Skeletal muscle cell (primary cell): ENCODE measurements around the gene SHC3.

ENCODE experiments used
- DNase-seq: peaks from one replicate; pipeline ENCODE4 v3.0.0-alpha.2; 2010; ENCODE audit warnings: low read depth
- H3K4me3 ChIP-seq: 2 replicates; pipeline ENCODE4 v1.5.1; 2011; ENCODE audit warnings: low read depth, mild to moderate bottlenecking, control low read depth, low read length, moderate library complexity

Gene SHC3

GRCh38 chr9:89038382-89039103, 140.1 kb downstream of the SHC3 start:
- no peak overlapping the region for H3K4me3 ChIP-seq
- DNase-seq, result peak; percentile 85

DNA sequence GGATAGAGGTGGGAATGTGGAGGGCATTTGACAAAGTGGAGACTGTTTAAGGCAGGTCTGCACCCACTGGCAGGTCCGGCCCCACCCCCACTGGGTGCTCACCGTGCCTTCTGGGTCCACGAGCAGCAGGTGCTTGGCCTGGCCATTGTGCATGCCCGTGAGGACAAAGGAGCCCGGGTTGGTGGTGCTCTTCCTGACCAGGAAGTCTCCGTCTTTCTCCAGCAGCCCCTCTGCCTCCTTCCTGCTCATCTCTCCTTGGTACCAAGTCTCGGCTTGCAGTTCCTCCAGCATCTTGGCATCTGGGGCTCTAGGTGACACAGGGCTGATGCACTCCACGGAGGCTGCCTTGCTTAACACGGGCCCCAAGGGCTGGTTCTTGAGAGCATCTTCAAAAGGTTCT, 140.7 kb downstream of the SHC3 start:
- no peak overlapping the region for H3K4me3 ChIP-seq
- DNase-seq, result no peak

DNA sequence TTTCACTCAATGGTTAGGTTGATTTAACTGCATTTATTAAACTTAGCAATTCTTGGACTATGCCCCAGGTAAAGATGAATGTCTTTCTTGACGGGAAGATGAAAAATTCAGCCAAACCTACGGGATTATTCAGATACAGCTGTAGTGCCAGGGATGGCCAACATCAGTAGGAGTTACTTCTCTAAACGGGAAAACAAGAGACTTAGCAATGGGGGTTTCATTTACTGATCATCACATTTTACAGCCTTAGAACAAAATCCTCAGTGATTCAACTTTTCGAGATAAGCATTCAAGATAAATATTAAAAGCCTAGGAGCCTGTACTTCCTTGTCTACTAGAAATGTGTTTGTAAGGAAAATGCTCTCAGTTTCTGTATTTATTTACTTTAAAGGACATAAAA, 141.3 kb downstream of the SHC3 start:
- DNase-seq, result no peak
- H3K4me3 ChIP-seq, result no peak overlapping the region

- H3K4me3 ChIP-seq, result no peak overlapping the region
- DNase-seq, result no peak
These were observed 141.7 kb downstream of the SHC3 start for GRCh38 chr9:89036891-89037290.

GRCh38 chr9:89036383-89036782, 142.2 kb downstream of the SHC3 start:
- no peak for DNase-seq

DNA sequence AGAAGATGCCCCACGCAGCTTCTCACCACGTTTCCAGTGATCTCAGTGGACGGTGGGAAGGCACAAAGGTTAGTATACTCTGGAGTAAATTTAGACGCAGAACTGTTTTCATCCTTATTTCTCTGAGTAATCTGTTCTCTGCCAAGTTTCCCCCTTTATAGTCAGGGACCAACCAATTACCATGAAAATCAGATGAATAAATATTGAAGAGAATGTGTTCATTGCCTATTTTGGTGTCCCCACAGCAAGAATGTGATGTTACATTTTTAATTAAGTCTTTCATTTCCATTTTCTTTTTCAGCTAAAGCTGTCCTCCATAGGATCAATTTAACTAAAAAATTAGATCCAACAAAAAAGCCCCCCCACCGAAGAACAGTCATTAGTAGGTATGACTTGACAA, 146.0 kb downstream of the SHC3 start:
- H3K4me3 ChIP-seq, result no peak overlapping the region
- DNase-seq, result no peak

More at GRCh38 chr9:89036383-89036782, 142.2 kb downstream of the SHC3 start:
- H3K4me3 ChIP-seq, result no peak overlapping the region

DNA sequence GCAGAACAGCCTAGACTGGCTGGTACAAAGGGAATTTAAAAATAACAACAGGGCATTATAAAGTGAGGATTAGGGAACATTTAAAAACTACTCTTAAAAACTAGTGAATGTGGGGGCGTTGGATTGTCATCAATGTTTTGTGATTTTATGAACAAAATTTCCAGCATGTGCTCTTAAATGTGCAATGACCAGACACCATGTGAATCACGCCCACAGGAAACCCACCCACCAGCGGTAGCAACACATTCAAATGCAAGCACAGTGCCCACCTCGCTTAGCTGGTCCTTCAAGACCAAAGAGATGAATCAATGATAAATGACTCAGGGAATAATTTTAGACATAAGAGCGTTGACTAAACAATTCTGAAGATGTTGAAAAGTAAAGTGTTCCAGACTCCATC, 146.4 kb downstream of the SHC3 start:
- H3K4me3 ChIP-seq, result no peak overlapping the region
- DNase-seq, result no peak

GRCh38 chr9:89029788-89030187, 148.8 kb downstream of the SHC3 start:
- H3K4me3 ChIP-seq, result no peak overlapping the region
- DNase-seq, result no peak

DNA sequence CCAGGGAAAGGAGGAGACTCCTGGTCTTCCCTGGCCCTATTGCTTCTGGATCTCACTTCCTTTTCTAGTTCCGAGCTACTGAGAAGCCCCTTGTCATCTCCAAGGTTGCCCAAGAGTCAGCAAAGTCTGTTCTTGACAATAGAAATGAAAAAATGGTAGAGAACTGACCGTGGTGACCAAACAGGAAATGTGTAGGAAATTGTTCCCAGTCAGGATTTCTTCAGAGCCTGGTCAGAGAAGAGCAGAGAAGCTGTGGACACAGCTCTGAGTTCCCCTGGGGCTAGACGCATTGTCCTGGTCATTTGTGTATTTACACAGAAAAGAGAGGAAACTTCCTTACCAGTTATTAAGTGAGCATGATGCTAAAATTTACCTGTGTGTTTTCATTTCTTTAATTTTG, 151.7 kb downstream of the SHC3 start:
- H3K4me3 ChIP-seq, result no peak overlapping the region
- no peak for DNase-seq

- no peak for DNase-seq
- no peak overlapping the region for H3K4me3 ChIP-seq
These were observed 153.1 kb downstream of the SHC3 start for GRCh38 chr9:89025553-89025952.

DNA sequence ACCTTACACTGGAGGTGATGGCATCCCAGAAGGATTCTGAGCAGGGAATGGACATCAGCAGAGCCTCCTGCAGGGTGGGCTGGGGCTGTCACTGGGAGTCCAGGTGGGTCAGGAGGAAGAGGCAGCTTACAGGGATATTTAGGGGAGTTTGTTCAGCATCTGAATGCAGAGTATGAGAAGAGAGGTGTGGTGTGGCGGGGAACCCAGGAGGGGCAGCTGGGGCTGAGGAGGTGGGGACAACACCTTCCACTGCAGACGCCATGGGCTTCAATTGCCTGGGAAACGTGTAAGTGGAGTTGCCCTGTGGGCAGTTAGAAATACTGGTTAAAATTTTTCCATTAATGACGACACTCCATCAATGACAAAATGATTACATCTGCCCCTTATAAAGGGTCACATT, 153.9 kb downstream of the SHC3 start:
- no peak for DNase-seq

GRCh38 chr9:89023740-89024139, 154.9 kb downstream of the SHC3 start:
- H3K4me3 ChIP-seq, result no peak overlapping the region
- DNase-seq, result no peak

More for the DNA sequence above, 153.9 kb downstream of the SHC3 start:
- no peak overlapping the region for H3K4me3 ChIP-seq

DNA sequence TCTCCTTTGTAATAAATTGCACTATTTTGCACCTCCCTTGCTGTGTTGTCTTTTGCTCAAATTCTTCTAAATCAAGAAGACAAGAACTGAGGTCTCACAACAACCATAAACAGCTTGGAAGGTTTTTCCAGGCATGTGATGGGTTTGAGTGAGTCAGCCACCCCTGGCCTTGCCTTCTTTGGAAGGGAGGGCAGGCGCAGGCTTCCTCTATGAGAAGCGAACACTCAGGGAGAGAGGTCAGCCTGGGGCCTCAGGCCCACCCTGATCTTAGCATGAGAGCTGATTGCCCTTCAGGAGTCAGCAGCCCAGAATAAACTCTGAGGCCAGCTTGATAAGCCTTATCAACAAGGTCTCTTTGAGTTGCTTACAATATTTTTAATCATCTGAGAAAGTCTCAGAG, 155.7 kb downstream of the SHC3 start:
- no peak overlapping the region for H3K4me3 ChIP-seq
- no peak for DNase-seq

GRCh38 chr9:89022001-89022759, 156.4 kb downstream of the SHC3 start:
- no peak for DNase-seq
- no peak overlapping the region for H3K4me3 ChIP-seq

GRCh38 chr9:89021154-89021803, 157.3 kb downstream of the SHC3 start:
- DNase-seq, result peak; percentile 79

GRCh38 chr9:89020754-89021153, 157.9 kb downstream of the SHC3 start:
- H3K4me3 ChIP-seq, result no peak overlapping the region
- DNase-seq, result no peak

More at GRCh38 chr9:89021154-89021803, 157.3 kb downstream of the SHC3 start:
- no peak overlapping the region for H3K4me3 ChIP-seq

DNA sequence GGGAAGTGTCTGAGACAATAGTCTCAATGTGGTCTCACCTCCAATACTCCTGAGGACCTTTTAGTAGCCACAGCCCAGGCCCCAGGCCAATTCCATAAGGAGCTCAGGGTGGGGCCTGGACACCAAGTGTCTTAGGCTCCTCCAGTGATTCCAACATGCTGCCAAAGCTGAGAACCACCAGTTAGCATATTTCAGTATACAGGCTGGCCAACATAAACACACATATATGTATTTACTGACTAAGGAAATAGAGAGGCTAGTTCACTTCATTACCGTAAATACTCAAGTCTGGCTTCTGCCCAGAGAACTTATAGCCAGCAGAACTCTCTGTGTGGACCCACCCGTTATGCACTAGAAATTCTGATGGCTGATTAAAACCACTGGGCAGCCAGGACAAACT, 163.3 kb downstream of the SHC3 start:
- H3K4me3 ChIP-seq, result no peak overlapping the region
- no peak for DNase-seq

DNA sequence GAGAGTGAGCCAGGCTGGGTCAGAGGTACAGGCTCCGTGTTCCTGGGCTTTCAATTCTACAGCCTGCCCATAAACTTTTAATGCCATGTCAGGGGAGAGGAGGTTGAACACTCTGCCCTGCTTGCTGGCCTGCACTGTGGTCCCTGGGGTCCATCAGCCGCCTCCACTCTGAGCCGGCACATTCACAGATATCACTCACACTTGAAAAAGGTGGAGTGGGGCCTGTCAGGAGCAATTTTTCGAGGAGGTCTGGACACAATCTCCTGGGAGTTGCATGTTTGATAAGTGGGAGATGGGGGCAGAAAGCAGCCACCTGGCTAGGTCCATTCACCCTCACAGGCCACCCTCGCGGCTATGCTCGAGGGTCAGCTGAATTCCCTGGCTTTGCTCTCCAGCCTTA, 164.5 kb downstream of the SHC3 start:
- no peak for DNase-seq
- H3K4me3 ChIP-seq, result no peak overlapping the region

DNA sequence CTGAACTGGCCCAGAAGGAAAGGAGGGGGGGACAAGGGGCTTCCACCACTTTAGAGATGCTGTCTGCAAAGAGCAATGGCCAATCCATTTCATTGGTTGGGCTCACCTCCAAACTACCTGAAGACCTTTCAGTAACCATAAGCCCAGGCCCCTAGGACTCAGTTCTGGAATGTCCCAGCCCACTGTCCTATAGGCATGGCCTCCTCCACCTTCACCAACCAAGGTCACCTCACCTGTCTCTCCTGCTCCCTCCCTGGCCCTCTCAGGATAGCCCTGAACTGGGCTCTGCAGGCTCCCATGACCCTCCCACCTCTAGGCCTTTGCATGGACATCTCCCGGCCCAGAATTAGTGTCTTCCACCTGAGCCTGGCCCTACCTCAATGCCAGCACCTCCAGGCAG, 165.0 kb downstream of the SHC3 start:
- no peak overlapping the region for H3K4me3 ChIP-seq
- no peak for DNase-seq

DNA sequence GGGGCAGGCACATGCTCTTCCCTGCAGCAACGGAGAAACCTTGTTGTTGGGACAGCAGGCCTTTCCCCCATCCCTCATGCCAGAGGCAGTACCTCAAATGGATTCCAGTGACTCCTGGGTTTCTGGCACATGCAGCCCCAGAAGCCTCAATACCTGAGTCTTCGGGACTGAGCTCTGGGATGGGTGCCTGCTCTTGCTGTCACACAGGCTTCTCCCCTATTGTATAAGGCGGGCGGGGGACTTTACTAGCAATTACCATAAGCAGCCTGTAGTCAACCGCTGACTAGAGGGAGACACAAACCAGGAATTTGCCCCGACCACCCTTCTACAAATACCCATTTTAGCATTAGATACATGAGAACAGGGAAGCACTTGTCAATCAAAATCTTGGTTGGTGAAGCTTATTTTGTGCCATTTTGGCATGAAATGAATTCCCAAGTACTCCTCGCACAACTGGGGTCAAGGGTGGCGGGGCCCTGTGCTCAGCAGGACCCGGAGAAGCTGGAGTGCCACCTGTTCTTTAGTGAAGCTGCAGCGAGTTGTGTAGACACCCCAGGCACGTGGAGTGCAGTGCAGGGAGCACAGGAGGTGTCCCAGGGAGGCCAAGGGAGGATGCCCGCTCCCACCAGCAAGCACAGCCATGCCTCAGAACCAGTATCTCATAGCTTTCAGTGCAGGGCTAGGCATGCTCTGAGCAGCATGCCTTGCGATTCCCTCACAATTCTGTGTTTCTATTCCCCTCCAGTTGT, 166.2 kb downstream of the SHC3 start:
- no peak for DNase-seq
- no peak overlapping the region for H3K4me3 ChIP-seq
